ENCODE measurements around the gene C2CD4A. TPM values are rescaled to one million over a fixed set of nuclear protein-coding genes. Genes with fewer than 3 reads are reported as not detected.

The C2CD4A gene
- total RNA-seq, 1 donor from 2014 or later = not detected

- H3K4me3 Mint-ChIP-seq = no peak overlapping the region
- no peak for DNase-seq (ENCODE audit: low spot score in 2 of 2, unreplicated experiment in 2 of 2)
- TF ChIP-seq CTCF (IDR thresholded peaks at IDR 0.05; ENCODE audit: unreplicated experiment) = no peak
- H3K4me1 Mint-ChIP-seq = peaks cover 16% of the 10 kb centered on the region
- H3K9me3 Mint-ChIP-seq = no peaks in the 10 kb centered on the region
- H3K27ac Mint-ChIP-seq = no peak overlapping the region
- H3K27me3 Mint-ChIP-seq (ENCODE audit: low read depth) = peaks cover 12% of the 10 kb centered on the region
- H3K36me3 Mint-ChIP-seq = no peaks in the 10 kb centered on the region
Measured at GRCh38 chr15:62094388-62094787, 27.6 kb downstream of the C2CD4A start.

GRCh38 chr15:62099094-62099601 lies 32.4 kb downstream of the C2CD4A start:
- no peaks in the 10 kb centered on the region for H3K9me3 Mint-ChIP-seq
- H3K36me3 Mint-ChIP-seq = no peaks in the 10 kb centered on the region
- TF ChIP-seq CTCF (IDR thresholded peaks at IDR 0.05; ENCODE audit: unreplicated experiment) = no peak
- H3K4me1 Mint-ChIP-seq = peaks cover 3% of the 10 kb centered on the region
- DNase-seq (ENCODE audit: low spot score in 2 of 2, unreplicated experiment in 2 of 2) = no peak
- no peak overlapping the region for H3K4me3 Mint-ChIP-seq
- H3K27me3 Mint-ChIP-seq (ENCODE audit: low read depth) = peaks cover 15% of the 10 kb centered on the region
- H3K27ac Mint-ChIP-seq = no peak overlapping the region

- H3K27me3 Mint-ChIP-seq (ENCODE audit: low read depth) = peaks cover 5% of the 10 kb centered on the region
- H3K27ac Mint-ChIP-seq = no peak overlapping the region
- no peak overlapping the region for H3K4me3 Mint-ChIP-seq
- H3K4me1 Mint-ChIP-seq = peaks cover 2% of the 10 kb centered on the region
- H3K36me3 Mint-ChIP-seq = no peaks in the 10 kb centered on the region
- TF ChIP-seq CTCF (IDR thresholded peaks at IDR 0.05; ENCODE audit: unreplicated experiment) = no peak
- no peak for DNase-seq (ENCODE audit: low spot score in 2 of 2, unreplicated experiment in 2 of 2)
- H3K9me3 Mint-ChIP-seq = no peaks in the 10 kb centered on the region
Measured at GRCh38 chr15:62103431-62103830, 36.7 kb downstream of the C2CD4A start.

GRCh38 chr15:62104401-62104800 lies 37.6 kb downstream of the C2CD4A start:
- no peaks in the 10 kb centered on the region for H3K9me3 Mint-ChIP-seq

GRCh38 chr15:62104846-62105245 lies 38.1 kb downstream of the C2CD4A start:
- H3K36me3 Mint-ChIP-seq = no peaks in the 10 kb centered on the region
- H3K4me3 Mint-ChIP-seq = no peak overlapping the region
- no peak for DNase-seq (ENCODE audit: low spot score in 2 of 2, unreplicated experiment in 2 of 2)
- TF ChIP-seq CTCF (IDR thresholded peaks at IDR 0.05; ENCODE audit: unreplicated experiment) = no peak
- H3K27me3 Mint-ChIP-seq (ENCODE audit: low read depth) = peaks cover 3% of the 10 kb centered on the region
- H3K9me3 Mint-ChIP-seq = no peaks in the 10 kb centered on the region
- no peak overlapping the region for H3K27ac Mint-ChIP-seq
- H3K4me1 Mint-ChIP-seq = peaks cover 3% of the 10 kb centered on the region

More at GRCh38 chr15:62104401-62104800, 37.6 kb downstream of the C2CD4A start:
- Mint-ChIP-seq H3K27ac (no peak overlapping the region), H3K36me3 (no peaks in the 10 kb centered on the region), H3K4me1 (peaks cover 2% of the 10 kb centered on the region), H3K4me3 (no peak overlapping the region), H3K27me3 (ENCODE audit: low read depth) (peaks cover 3% of the 10 kb centered on the region)
- TF ChIP-seq CTCF (IDR thresholded peaks at IDR 0.05; ENCODE audit: unreplicated experiment) = no peak
- DNase-seq (ENCODE audit: low spot score in 2 of 2, unreplicated experiment in 2 of 2) = no peak

GRCh38 chr15:62105266-62105665 lies 38.5 kb downstream of the C2CD4A start:
- H3K4me1 Mint-ChIP-seq = peaks cover 8% of the 10 kb centered on the region
- no peaks in the 10 kb centered on the region for H3K36me3 Mint-ChIP-seq

More at GRCh38 chr15:62105266-62105665, 38.5 kb downstream of the C2CD4A start:
- Mint-ChIP-seq H3K27me3 (ENCODE audit: low read depth) (peaks cover 3% of the 10 kb centered on the region), H3K27ac (no peak overlapping the region), H3K9me3 (no peaks in the 10 kb centered on the region), H3K4me3 (no peak overlapping the region)
- no peak for DNase-seq (ENCODE audit: low spot score in 2 of 2, unreplicated experiment in 2 of 2)
- TF ChIP-seq CTCF (IDR thresholded peaks at IDR 0.05; ENCODE audit: unreplicated experiment) = no peak

Data from mesothelial cell of epicardium (in vitro differentiated cells).